ENCODE data around the gene CFAP298.
"Not testable (repeated sequence)": the region's sequence is repeated elsewhere in the genome, so short reads cannot be mapped to it uniquely, and the experiment has no call there.

Gene CFAP298, protein sequence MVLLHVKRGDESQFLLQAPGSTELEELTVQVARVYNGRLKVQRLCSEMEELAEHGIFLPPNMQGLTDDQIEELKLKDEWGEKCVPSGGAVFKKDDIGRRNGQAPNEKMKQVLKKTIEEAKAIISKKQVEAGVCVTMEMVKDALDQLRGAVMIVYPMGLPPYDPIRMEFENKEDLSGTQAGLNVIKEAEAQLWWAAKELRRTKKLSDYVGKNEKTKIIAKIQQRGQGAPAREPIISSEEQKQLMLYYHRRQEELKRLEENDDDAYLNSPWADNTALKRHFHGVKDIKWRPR

DNA sequence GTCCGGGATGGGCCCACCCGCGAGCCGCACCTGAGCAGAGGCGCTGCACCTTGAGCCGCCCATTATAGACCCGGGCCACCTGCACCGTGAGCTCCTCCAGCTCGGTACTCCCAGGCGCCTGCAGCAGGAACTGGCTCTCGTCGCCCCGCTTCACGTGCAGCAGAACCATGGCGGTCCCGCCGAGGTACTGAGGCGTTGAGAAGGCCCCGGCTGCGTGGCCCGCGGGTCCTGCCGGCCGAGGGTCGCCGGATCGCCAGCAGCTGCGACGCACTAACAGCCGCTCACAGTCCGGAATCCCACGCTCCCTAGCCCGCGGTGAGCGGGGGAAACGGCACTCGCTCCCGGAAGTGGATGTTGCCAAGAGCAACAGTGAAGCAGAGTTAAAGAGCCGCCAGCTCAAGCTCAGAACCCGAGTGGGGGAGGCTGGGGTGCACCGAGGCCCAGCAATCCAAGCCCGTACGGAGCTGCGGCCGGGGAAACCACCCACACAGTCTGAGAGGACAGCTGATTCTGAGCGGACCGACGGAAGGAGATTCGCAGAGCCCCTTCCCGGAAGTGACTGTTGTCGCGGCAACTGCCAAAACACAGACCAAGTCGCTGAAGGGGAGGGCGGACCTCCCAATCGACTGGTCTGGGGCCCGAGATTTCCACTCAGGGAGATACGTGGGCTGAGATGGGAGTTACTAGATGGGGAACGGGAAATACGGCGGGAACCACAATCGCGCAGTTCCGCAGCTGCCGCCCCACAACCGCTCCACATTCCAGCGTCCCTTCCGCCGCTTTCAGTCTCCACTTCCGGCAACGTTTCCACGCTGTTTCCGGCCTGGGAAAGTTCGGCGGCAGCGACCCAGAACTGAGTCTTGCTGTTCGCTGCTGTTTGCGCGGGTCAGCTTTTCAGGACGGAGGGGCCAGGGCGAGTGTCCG, at the start of gene CFAP298:
Gene CFAP298 (minus strand): TSS at position 303 of the 924 bp plus-strand sequence. CDS start 134 bp downstream, at position 169.
- DNase-seq (ENCODE audit: low read depth) = peak; percentile 79

DNA sequence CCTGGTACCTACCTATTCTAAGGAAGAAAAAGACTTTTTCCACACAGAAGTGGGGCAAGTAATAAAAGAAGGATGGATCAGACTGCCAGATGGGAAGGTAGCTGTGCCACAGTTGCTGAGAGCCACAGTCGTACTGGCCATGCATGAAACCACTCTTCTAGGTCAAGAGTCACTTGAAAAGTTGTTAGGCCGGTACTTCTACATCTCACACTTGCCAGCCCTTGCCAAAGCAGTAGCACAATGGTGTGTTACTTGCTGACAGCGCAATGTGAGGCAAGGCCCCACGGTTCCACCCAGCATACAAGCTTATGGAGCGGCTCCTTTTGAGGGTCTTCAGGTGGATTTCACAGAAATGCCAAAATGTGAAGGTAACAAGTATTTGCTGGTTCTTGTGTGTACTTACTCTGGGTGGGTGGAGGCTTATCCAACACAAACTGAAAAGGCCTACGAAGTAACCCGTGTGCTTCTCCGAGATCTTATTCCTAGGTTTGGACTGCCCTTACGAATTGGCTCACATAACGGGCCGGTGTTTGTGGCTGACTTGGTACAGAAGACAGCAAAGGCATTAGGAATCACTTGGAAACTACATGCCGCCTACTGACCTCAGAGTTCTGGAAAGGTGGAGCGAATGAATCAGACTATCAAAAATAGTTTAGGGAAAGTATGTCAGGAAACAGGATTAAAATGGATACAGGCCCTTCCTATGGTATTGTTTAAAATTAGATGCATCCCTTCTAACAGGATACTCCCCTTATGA, 49.0 kb upstream of the CFAP298 start:
- DNase-seq (ENCODE audit: low read depth) = not testable (repeated sequence)

DNA sequence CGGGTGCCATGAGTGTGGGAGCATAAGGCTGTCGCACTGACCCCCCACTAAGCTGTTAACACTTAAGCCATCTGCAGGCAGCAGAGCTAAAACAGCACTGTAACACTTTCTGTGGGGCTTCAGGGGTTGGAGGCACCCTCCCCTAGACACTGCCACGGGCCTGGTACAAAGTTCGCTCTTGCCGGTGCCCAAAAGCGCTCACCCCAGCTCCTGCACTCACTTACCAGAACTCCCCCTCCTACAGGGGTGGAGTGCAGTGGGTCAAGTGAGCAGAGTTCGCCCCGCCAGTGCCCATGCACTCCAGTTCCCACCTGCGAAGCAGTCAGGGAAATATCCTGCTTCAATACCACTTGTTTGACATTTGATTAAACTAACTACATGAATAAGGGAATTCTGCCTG, 46.3 kb upstream of the CFAP298 start:
- no peak for DNase-seq (ENCODE audit: low read depth)

DNA sequence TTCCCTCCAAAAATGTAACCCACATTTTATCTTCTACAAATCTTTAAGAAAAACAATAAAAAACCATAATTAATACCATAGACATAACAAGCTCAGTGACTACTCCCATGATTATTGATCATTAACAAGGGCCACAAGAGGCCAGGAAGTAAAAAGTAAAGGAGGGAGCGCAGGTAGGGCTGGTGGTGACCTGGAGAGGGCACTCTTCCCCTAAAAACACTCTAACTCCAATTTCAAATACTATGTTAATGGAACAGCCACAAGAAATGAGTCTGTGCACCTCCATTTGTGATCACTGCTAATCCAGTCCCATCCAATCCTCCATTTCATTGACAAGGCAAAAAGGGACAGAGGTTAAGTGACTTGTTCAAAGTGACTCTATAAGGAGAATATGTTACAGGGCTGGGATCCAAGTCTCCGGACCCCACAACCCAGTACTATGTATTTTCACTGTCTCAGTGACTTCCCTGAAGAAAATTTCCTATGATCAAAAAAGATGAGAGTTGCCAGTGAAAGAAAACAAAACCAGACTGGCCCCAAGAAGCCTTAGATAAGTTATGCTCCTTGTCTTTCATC, 41.2 kb upstream of the CFAP298 start:
- peak; percentile 4 for DNase-seq (ENCODE audit: low read depth)

DNA sequence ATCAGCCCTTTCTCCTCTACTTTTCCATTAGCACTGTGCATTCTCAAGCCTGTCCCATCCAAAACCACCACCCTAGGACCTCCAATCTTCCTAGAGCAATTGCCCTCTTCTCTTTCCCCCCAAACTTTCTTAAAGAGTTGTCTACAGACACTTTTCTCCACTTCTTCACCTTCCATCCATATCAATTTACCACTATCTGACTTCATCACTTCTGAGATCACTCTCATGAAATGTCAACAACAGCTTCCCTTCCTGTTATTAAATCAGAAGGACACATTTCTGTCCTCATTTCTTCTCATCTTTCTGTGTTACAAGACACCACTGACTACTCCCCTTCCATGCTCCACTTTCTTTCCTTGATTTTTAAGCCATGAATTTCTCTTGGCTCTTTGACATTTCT, 36.0 kb upstream of the CFAP298 start:
- DNase-seq (ENCODE audit: low read depth) = no peak

DNA sequence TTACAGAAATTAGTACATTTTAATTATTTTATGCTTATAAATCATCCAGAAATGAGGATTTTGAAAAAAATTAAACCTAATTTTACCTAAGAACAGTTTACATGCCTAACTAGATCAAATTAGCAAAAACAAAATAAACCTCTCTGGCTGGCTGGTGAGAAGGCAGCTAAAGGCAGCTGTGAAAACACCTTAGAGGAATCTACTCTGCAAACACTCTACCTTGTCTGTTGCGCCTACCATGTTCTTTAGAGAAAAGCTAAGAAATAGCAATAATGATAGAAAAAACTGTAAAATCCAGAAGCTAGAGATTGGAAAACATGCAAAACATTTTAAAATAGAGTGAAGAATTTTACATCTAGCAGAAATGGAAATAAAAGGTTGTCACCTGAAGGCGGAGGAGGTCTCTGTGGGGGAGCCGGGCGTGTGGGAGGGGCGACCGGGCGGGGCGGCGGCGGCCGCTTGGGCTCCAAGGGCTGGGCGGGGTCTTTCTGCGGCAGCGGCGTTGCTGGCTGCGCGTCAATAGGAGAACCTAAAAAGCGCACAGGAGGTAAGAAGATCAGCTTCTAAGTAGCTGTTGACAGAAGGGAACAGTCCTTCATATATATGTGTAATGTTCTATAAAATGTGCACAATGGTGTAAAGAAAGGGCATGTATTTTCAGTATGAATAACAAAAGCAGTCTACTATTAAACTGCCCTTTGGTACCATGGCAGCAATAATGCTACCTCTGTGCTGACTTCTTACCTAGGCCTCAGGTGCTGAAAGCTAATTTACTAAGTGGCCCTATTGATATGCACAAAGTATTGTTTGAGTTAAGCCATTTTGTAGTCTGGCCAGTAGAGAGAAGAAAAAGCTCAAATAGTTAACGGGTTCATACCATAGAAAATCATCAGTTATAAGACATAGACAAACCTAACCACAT, 33.3 kb upstream of the CFAP298 start:
- no peak for DNase-seq (ENCODE audit: low read depth)

DNA sequence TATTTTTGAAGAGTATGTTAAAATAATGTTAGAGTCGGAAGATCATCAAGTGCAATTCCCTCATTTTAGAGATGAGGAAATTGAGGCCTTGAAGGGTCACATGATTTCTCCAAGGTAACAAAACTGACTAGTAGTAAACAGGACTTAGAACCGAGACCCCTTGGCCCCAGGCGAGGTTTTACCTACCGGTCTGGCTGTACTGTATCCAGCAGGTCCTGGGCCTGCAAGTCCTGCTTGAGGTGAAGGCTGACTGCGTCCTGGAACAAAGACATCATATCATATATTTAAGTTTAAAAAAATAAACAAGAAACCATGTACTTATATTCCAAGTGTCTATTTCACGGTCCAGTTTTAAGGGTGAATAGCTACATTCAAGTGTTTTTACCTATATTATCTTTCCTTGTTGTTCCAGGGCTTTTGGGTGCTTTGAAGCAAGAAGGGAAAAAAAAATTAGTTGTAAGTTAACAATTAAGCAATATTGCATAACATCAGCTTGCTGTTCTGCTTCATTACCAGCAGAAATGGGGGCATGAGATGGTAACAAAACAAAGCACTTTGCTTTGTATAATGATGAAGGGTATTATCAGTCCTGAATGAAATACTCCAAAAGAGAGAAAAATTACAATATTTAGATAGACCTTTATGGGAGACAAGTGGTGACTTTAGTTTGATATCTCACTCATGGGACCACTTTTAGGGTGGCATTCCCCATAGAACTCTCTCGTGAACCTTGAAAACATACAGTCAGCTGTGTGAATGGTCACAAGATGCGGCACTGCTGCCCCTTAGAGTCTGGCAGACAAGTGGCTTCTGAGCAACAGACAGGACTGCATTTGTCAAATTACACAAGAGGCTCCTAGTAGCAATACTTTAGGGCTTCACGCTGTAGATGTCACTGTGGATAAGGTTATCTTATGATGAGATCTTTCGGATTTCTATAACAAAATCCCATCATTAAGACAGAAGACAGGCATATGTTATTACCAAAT, 29.8 kb upstream of the CFAP298 start:
- no peak for DNase-seq (ENCODE audit: low read depth)

DNA sequence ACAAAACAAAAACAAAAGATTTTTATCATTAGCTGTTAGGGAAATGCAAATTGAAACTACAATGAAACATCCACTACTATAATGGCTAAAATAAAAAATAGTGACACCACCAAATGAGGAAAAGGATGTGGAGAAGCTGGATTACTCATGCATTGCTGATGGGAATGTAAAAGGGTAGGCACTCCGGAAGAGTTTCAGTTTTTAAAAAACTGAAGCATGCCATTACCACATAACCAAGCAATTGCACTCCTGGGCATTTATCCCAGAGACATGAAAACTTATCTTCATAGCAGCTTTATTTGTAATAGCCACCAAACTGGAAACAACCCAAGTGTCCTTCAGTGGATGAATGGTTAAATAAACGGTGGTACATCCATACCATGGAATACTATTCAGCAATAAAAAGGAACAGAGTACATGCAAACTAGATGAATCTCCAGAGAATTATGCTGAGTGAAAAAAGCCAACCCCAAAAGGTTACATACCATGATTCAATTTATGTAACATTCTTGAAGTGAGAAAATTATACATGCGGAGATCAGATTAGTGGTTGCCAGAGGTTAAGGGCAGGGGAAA, 14.5 kb upstream of the CFAP298 start:
- DNase-seq (ENCODE audit: low read depth) = no peak

DNA sequence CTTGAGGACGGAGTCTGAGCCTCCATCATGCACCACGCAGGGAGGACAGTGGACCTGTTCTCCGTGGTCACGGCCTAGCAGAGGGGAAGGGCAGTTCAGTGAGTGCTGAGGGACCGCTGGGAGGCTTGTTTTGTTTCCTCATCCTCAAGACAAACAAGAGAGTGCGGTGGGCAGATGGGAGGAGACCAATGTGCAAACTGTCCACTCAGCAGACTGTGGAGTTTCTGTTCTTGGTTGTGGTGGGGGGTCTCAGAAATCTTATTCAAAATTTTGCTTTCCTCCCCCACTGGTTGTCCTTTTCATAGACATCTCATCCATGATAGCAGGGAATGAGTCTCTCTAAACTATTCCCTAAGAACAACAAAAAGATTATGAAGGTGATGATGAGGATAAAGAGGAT, 6.0 kb upstream of the CFAP298 start:
- DNase-seq (ENCODE audit: low read depth) = not testable (repeated sequence)

DNA sequence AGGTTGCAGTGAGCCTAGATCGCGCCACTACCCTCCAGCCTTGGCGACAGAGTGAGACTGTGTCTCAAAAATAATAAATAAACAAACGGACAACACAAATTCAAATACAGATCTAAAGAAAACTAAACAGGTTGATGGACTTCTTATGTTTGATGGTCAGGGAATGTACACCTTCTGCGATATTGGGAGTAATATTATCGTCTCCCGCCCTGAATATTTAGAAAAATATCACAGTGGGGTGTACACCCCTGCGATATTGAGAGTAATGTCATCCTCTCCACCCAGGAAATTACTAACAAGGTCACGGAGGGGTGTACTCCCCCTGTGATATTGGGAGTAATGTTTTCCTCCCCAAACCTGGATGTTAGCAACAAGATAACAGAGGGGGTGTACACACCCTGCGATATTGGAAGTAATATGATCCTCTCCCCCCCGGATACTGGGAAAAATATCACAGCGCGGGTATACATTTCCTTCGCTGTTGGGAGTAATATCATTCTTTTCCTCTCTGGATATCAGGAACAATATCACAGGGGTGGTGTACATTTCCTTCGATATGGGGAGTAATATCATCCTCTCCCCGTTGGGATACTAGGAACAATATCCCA, 1.4 kb upstream of the CFAP298 start:
- DNase-seq (ENCODE audit: low read depth) = no peak

DNA sequence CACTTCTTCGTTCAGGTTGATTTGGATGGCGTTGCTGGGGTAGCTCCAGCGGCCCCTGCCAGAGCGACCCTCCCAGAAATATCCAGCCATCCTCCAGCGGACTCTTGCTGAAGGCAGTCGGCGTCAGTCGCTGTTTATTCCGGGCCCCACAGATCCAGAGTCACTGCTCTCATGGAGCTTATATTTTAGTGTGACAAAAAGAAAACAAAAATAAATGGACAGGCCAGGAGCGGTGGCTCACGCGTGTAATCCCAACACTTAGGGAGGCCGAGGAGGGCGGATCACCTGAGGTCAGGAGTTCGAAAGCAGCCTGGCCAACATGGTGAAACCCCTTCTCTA, 791 bp upstream of the CFAP298 start:
- no peak for DNase-seq (ENCODE audit: low read depth)

DNA sequence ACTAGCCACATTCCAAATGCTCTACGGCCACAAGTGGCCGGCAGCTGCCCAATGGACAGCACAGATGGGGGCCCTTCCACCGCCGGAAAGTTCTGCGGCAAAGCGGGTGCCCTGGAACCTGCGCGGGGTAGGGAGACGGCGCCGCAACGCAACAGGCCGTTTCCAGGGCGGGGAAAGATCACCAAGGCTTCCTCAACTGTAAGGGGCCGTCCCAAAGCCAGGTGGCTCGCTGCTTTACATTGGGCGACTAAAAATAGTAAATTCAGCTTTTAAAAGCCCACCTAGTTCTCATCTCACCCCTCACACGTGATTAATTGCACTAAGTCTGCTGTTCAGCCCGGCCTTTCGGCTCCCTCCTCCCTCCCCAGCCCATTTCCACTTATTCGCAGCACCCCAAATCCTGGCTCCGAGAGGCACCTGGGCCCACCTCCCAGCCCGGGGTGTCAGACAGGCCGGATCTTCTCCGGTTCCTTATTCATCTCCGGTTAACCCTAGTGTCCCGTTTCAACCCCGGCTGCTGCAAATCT, 643 bp downstream of the CFAP298 start:
- peak; percentile 10 for DNase-seq (ENCODE audit: low read depth)

DNA sequence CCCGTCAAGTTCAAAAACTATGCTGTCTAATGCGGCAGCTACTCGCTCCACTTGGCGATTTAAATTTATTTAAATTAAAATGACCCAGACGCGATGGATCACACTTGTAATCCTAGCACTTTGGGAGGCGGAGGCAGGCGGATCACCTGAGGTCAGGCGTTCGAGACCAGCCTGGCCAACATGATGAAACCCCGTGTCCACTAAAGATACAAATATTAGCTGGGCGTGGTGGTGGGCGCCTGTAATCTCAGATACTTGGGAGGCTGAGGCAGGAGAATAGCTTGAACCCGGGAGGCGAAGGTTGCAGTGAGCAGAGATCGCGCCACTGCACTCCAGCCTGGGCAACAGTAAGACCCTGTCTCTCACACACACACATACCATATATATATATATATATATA, 1.2 kb downstream of the CFAP298 start:
- not testable (repeated sequence) for DNase-seq (ENCODE audit: low read depth)

DNA sequence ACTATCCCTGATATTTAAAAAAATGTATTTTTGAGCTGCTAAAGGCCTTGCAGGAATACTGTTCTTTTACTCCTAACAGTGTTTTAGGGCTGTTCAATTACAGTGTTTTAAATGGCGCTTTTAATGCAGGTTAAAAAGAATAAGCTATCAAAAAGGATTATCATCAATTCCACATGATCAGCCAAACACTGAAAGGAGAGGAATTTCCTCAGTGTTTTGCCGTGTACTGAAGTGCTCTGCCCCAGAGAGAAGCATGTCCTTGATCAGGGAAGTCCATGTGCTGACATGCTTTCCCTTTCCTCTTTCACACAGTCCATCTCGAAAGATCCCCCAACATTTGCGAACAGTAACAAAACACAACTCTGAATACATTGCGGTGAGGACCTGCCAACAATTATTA, 3.3 kb downstream of the CFAP298 start:
- DNase-seq (ENCODE audit: low read depth) = no peak

DNA sequence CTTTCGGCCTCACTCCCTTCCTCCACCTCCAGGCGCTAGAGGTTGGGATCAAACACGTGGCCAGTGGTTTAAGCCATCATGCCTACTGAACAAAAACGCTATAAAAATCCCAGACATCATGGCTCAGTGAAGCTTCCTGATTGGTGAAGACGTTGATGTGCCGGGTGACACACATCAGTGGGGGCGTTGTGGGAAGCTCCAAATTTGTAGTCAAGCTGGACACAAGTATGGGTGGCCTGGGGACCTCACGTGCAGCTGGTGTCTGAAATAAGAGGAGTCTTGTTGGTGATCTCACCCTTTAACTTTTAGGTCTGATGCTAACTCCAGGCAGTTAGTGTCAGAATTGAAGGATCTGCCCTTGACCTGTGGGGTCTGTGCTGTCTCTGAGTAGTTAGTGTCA, 6.7 kb downstream of the CFAP298 start:
- DNase-seq (ENCODE audit: low read depth) = no peak

DNA sequence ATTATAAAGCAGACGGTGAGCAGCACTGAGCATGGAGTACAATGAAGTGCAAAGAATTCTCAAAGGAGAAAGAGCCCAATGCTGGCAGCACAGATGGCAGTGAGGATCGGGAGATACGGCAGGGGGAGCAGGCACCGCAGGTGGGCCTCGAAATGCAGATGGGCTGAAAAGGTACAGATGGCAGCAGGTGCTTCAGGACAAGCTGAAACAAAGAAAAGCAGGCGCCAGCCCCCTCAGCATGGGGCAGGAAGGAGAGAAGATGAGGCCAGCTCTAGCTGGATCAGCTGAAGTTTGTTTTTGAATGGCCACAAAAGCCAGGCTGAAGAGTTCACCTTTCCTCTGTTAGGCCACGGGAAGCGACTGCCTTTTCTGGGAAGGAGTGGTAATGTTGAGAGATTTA, 7.7 kb downstream of the CFAP298 start:
- no peak for DNase-seq (ENCODE audit: low read depth)

DNA sequence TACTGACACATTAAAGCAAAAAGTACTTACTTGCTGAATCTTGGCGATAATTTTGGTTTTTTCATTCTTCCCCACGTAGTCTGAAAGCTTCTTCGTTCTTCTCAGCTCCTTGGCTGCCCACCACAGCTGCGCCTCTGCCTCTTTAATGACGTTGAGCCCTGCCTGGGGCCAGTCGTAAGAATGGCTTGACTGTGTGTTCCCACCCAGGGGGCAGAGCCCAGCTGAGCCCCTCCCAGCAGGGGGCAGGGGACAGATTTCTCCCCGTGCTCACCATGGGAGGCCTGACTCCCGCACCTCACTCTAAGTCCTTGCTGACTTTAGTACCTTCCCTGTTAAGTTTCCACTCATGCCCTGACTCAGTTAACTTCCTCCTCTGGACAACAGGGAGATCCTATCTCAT, 9.0 kb downstream of the CFAP298 start:
- no peak for DNase-seq (ENCODE audit: low read depth)

DNA sequence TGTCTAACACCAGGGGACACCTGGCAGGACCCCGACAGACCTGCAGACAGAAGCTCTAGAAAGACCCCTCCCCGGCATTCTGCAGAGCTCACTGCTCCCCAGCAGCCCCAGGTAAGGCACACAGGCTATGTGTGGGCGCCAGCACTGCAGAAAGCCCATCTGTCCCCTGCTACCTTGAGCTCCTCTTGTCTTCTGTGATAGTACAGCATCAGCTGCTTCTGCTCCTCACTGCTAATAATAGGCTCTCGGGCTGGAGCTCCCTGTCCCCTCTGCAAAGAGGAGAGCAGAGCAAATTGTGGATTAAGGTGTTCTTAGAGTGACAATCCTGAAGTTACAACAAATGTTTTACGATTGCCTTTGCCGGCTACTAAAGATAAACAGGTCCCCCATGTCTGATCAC, 10.1 kb downstream of the CFAP298 start:
- DNase-seq (ENCODE audit: low read depth) = no peak

DNA sequence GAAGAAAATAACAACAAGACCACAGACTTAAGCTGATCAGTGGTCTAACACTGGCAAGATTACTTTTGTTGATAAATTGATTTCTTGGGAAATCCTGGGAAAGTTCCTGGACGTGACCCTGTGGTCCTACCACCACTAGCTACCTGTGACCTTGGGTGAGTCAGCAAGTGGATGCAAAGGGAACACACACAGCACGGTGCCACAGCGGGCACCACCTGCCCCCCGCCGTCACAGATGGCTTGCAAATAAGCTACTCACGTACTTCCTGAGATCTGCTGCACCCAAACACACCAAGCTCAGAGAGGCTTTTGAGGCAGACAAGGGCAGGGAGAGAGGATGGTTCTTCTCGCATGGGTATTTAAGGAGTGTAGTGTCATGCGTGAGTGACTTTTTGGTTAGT, 12.7 kb downstream of the CFAP298 start:
- DNase-seq (ENCODE audit: low read depth) = no peak
